ENCODE measurements around the gene PLAC9.

Gene PLAC9

GRCh38 chr10:80100116-80100515 lies 32.4 kb upstream of the PLAC9 start:
- TF ChIP-seq CTCF (IDR thresholded peaks at IDR 0.05; ENCODE audit: insufficient read depth, low read length, poor library complexity, severe bottlenecking) (no peak), EZH2phosphoT487 (conservative IDR thresholded peaks at IDR 0.05; ENCODE audit: low read length) (no peak)
- Histone ChIP-seq H3F3A (ENCODE audit: insufficient read depth) (no peaks in the 10 kb centered on the region), H3K36me3 (ENCODE audit: low read length) (no peaks in the 10 kb centered on the region), H3K9ac (ENCODE audit: low read length) (no peak overlapping the region), H3K27ac (ENCODE audit: low read depth, low read length) (no peak overlapping the region), H3K9me3 (ENCODE audit: insufficient read depth, low read length) (no peaks in the 10 kb centered on the region), H3K79me2 (ENCODE audit: insufficient read depth, low read length) (no peaks in the 10 kb centered on the region), H3K4me3 (ENCODE audit: insufficient read depth, low read length, poor library complexity, severe bottlenecking) (no peak overlapping the region), H2AFZ (ENCODE audit: low read depth, low read length, severe bottlenecking) (no peak overlapping the region), H4K20me1 (ENCODE audit: low read depth, low read length) (no peaks in the 10 kb centered on the region), H3K27me3 (ENCODE audit: low read length) (no peaks in the 10 kb centered on the region), H3K4me2 (ENCODE audit: low read depth, low read length, poor library complexity, severe bottlenecking) (no peak overlapping the region), H3K9me2 (replicated peaks; ENCODE audit: insufficient read depth, low read length) (no peaks in the 10 kb centered on the region)

GRCh38 chr10:80100861-80101695 lies 31.5 kb upstream of the PLAC9 start:
- no peaks in the 10 kb centered on the region for H4K20me1 ChIP-seq (ENCODE audit: low read depth, low read length)
- H3K9ac ChIP-seq (ENCODE audit: low read length) = no peak overlapping the region
- no peaks in the 10 kb centered on the region for H3K27me3 ChIP-seq (ENCODE audit: low read length)
- H3K9me2 ChIP-seq (replicated peaks; ENCODE audit: insufficient read depth, low read length) = no peaks in the 10 kb centered on the region
- no peak overlapping the region for H2AFZ ChIP-seq (ENCODE audit: low read depth, low read length, severe bottlenecking)
- H3K4me3 ChIP-seq (ENCODE audit: insufficient read depth, low read length, poor library complexity, severe bottlenecking) = no peak overlapping the region
- TF ChIP-seq EZH2phosphoT487 (conservative IDR thresholded peaks at IDR 0.05; ENCODE audit: low read length) (no peak), CTCF (IDR thresholded peaks at IDR 0.05; ENCODE audit: insufficient read depth, low read length, poor library complexity, severe bottlenecking) (no peak)
- H3K79me2 ChIP-seq (ENCODE audit: insufficient read depth, low read length) = no peaks in the 10 kb centered on the region
- H3K36me3 ChIP-seq (ENCODE audit: low read length) = no peaks in the 10 kb centered on the region
- no peaks in the 10 kb centered on the region for H3F3A ChIP-seq (ENCODE audit: insufficient read depth)
- H3K9me3 ChIP-seq (ENCODE audit: insufficient read depth, low read length) = no peaks in the 10 kb centered on the region
- H3K27ac ChIP-seq (ENCODE audit: low read depth, low read length) = no peak overlapping the region
- no peak overlapping the region for H3K4me2 ChIP-seq (ENCODE audit: low read depth, low read length, poor library complexity, severe bottlenecking)

GRCh38 chr10:80104066-80104926 lies 28.2 kb upstream of the PLAC9 start:
- H3K9ac ChIP-seq (ENCODE audit: low read length) = no peak overlapping the region
- TF ChIP-seq CTCF (IDR thresholded peaks at IDR 0.05; ENCODE audit: insufficient read depth, low read length, poor library complexity, severe bottlenecking) (no peak), EZH2phosphoT487 (conservative IDR thresholded peaks at IDR 0.05; ENCODE audit: low read length) (no peak)
- H3K79me2 ChIP-seq (ENCODE audit: insufficient read depth, low read length) = no peaks in the 10 kb centered on the region
- no peak overlapping the region for H3K27ac ChIP-seq (ENCODE audit: low read depth, low read length)
- H3K9me3 ChIP-seq (ENCODE audit: insufficient read depth, low read length) = peaks cover 11% of the 10 kb centered on the region; the same call in 1 of the 2 replicates
- no peak overlapping the region for H2AFZ ChIP-seq (ENCODE audit: low read depth, low read length, severe bottlenecking)
- no peaks in the 10 kb centered on the region for H3K27me3 ChIP-seq (ENCODE audit: low read length)
- H3K4me2 ChIP-seq (ENCODE audit: low read depth, low read length, poor library complexity, severe bottlenecking) = no peak overlapping the region
- no peaks in the 10 kb centered on the region for H3K9me2 ChIP-seq (replicated peaks; ENCODE audit: insufficient read depth, low read length)
- no peaks in the 10 kb centered on the region for H3K36me3 ChIP-seq (ENCODE audit: low read length)
- no peak overlapping the region for H3K4me3 ChIP-seq (ENCODE audit: insufficient read depth, low read length, poor library complexity, severe bottlenecking)
- no peaks in the 10 kb centered on the region for H3F3A ChIP-seq (ENCODE audit: insufficient read depth)
- no peaks in the 10 kb centered on the region for H4K20me1 ChIP-seq (ENCODE audit: low read depth, low read length)

Data from SU-DHL-6 (cell line).